Measurements from ENCODE around the gene ISCU.

ISCU gene

DNA sequence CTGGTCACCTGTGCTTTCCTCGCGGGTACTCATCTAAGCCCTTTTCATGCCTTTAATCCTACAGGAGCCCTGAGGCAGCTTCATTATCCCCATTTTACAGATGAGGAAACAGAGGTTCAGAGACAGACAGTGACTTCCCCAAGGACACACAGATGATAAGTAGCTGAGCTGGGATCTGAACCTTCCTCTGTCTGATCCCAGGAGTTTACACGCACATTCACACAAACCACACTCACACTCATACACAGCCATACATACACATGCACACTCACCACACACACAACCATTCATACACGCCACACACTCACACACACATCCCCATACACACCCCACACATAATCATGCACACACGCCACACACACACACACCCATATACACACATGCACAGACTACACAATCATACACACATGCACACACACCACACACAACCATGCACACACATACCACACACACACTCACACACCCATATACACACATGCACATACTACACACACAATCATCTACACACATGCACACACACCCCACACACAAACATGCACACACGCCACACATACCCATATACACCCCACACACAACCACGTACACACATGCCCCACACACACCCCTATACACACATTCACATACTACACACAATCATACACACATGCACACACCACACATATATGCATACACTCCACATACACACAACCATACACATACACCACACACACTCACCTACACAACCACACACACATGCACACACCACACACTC is 32.7 kb downstream of the ISCU start:
- DNase-seq (ENCODE audit: low read depth, low spot score), result no peak
- Histone ChIP-seq H3K27ac (no peak overlapping the region), H3K4me3 (no peak overlapping the region; the same call in 1 of the 2 replicates), H3K9me3 (ENCODE audit: low read depth, low read length) (no peaks in the 10 kb centered on the region), H3K36me3 (ENCODE audit: insufficient read depth, low read length) (no peaks in the 10 kb centered on the region), H3K9ac (ENCODE audit: insufficient read length) (no peak overlapping the region)
- TF ChIP-seq POLR2AphosphoS5 (IDR thresholded peaks at IDR 0.05; ENCODE audit: borderline replicate concordance, low read depth, low read length), result no peak
- no peak for TF ChIP-seq EZH2 (IDR thresholded peaks at IDR 0.05)
- no peak for TF ChIP-seq FOXP2 (optimal IDR thresholded peaks at IDR 0.05; ENCODE audit: control extremely low read depth, extremely low read length, insufficient read depth)

GRCh38 chr12:108595711-108596647 is 33.6 kb downstream of the ISCU start:
- no peak for TF ChIP-seq POLR2AphosphoS5 (IDR thresholded peaks at IDR 0.05; ENCODE audit: borderline replicate concordance, low read depth, low read length)
- no peak for TF ChIP-seq FOXP2 (optimal IDR thresholded peaks at IDR 0.05; ENCODE audit: control extremely low read depth, extremely low read length, insufficient read depth)
- TF ChIP-seq EZH2 (IDR thresholded peaks at IDR 0.05), result no peak
- peak overlapping the region; percentile 67 for H3K4me3 ChIP-seq
- no peaks in the 10 kb centered on the region for H3K9me3 ChIP-seq (ENCODE audit: low read depth, low read length)
- no peak overlapping the region for H3K9ac ChIP-seq (ENCODE audit: insufficient read length)
- no peak overlapping the region for H3K27ac ChIP-seq
- H3K36me3 ChIP-seq (ENCODE audit: insufficient read depth, low read length), result no peaks in the 10 kb centered on the region
- no peak for DNase-seq (ENCODE audit: low read depth, low spot score)

DNA sequence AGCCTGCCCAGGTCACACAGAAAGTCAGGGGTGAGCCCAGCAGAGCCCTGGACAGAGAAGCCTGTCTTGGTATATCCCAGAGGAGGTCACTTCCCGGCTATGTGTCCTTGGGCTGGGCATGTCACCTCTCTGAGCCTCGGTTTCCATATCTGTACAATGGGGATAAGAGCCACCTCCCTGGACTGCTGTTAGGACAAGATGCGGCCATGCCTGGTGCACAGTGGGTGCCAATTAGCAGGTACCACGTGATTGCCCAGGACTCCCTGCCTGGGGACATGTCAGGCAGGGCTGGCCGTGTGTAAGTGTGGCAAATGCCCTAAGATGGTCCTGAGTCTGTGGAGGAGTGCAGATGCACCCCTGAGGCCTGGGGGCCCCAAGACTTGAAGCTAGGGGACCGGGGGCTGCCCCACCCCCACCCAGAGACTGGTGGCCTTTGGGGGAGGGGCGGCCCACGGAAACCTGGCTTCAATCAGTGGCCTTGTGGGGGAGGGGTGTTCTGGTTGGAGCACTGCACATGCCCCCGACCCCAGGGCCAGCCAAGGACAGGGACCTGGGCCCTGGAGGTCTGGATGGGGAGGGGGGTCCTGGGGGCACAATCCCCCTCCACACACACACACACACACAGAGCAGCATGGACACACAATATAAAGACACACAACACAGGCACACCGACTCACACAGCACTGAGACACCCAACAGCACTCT is 34.6 kb downstream of the ISCU start:
- Histone ChIP-seq H3K9me3 (ENCODE audit: low read depth, low read length) (no peaks in the 10 kb centered on the region), H3K4me3 (peak overlapping the region; percentile 67), H3K27ac (no peak overlapping the region), H3K36me3 (ENCODE audit: insufficient read depth, low read length) (no peaks in the 10 kb centered on the region), H3K9ac (ENCODE audit: insufficient read length) (peak overlapping the region; percentile 43)
- no peak for DNase-seq (ENCODE audit: low read depth, low spot score)
- TF ChIP-seq EZH2 (IDR thresholded peaks at IDR 0.05), result no peak
- TF ChIP-seq FOXP2 (optimal IDR thresholded peaks at IDR 0.05; ENCODE audit: control extremely low read depth, extremely low read length, insufficient read depth), result no peak
- no peak for TF ChIP-seq POLR2AphosphoS5 (IDR thresholded peaks at IDR 0.05; ENCODE audit: borderline replicate concordance, low read depth, low read length)

GRCh38 chr12:108597559-108598471 is 35.4 kb downstream of the ISCU start, which contains the start of gene TMEM119:
TMEM119 (minus strand) TSS chr12:108598084; CDS start chr12:108592383, 5,701 bp downstream.
- no peak within 1 kb of the TSS for H3K27ac ChIP-seq
- H3K4me3 ChIP-seq, result peak within 1 kb of the TSS; percentile 67
- no peaks in the 10 kb centered on the region for H3K36me3 ChIP-seq (ENCODE audit: insufficient read depth, low read length)
- H3K9me3 ChIP-seq (ENCODE audit: low read depth, low read length), result no peaks in the 10 kb centered on the region
- peak within 1 kb of the TSS; percentile 43 for H3K9ac ChIP-seq (ENCODE audit: insufficient read length)
- TF ChIP-seq EZH2 (IDR thresholded peaks at IDR 0.05) (no peak), POLR2AphosphoS5 (IDR thresholded peaks at IDR 0.05; ENCODE audit: borderline replicate concordance, low read depth, low read length) (no peak), FOXP2 (optimal IDR thresholded peaks at IDR 0.05; ENCODE audit: control extremely low read depth, extremely low read length, insufficient read depth) (no peak)
- DNase-seq (ENCODE audit: low read depth, low spot score), result no peak

GRCh38 chr12:108598553-108599250 is 36.3 kb downstream of the ISCU start:
- Histone ChIP-seq H3K9me3 (ENCODE audit: low read depth, low read length) (no peaks in the 10 kb centered on the region), H3K9ac (ENCODE audit: insufficient read length) (no peak overlapping the region), H3K27ac (no peak overlapping the region), H3K36me3 (ENCODE audit: insufficient read depth, low read length) (no peaks in the 10 kb centered on the region), H3K4me3 (no peak overlapping the region)
- TF ChIP-seq POLR2AphosphoS5 (IDR thresholded peaks at IDR 0.05; ENCODE audit: borderline replicate concordance, low read depth, low read length), result no peak
- no peak for TF ChIP-seq EZH2 (IDR thresholded peaks at IDR 0.05)
- no peak for TF ChIP-seq FOXP2 (optimal IDR thresholded peaks at IDR 0.05; ENCODE audit: control extremely low read depth, extremely low read length, insufficient read depth)
- no peak for DNase-seq (ENCODE audit: low read depth, low spot score)

- no peak for DNase-seq (ENCODE audit: low read depth, low spot score)
- Histone ChIP-seq H3K36me3 (ENCODE audit: insufficient read depth, low read length) (no peaks in the 10 kb centered on the region), H3K4me3 (no peak overlapping the region), H3K9ac (ENCODE audit: insufficient read length) (no peak overlapping the region), H3K9me3 (ENCODE audit: low read depth, low read length) (no peaks in the 10 kb centered on the region), H3K27ac (no peak overlapping the region)
- TF ChIP-seq FOXP2 (optimal IDR thresholded peaks at IDR 0.05; ENCODE audit: control extremely low read depth, extremely low read length, insufficient read depth) (no peak), POLR2AphosphoS5 (IDR thresholded peaks at IDR 0.05; ENCODE audit: borderline replicate concordance, low read depth, low read length) (no peak), EZH2 (IDR thresholded peaks at IDR 0.05) (no peak)
Measured at GRCh38 chr12:108599541-108599940, 37.1 kb downstream of the ISCU start.

All from SK-N-MC (cell line).